K562 (cell line): Measurements from ENCODE around the gene PHKG2. TPM values are rescaled to one million over a fixed set of nuclear protein-coding genes. Genes with fewer than 3 reads are reported as not detected.
A peak's percentile ranks its signal among the peaks of the same experiment; 100 is the strongest.

Source experiments
- CLOCK ChIP-seq: fragments of 250-450 bp; sonication (Bioruptor Pico); IDR thresholded peaks from 2 replicates; pipeline ENCODE4 v1.4.0; 2020; ENCODE audit warnings: mild to moderate bottlenecking, moderate library complexity, borderline replicate concordance
- DDX20 ChIP-seq: fragments of 450-650 bp; IDR thresholded peaks from 2 replicates; pipeline ENCODE4 v1.6.1; 2016; ENCODE audit warnings: missing genetic modification characterization, low read depth, mild to moderate bottlenecking, missing compliant biosample characterization, moderate library complexity
- ELF4 ChIP-seq: fragments of 450-650 bp; formaldehyde crosslinking; IDR thresholded peaks from 2 replicates; pipeline ENCODE4 v1.4.0; 2022; ENCODE audit warnings: missing genetic modification characterization
- FOS ChIP-seq: IDR thresholded peaks from 3 replicates; pipeline ENCODE4 v1.6.1; 2011; ENCODE audit not compliant: insufficient read length; ENCODE audit errors: extremely low read depth
- FOXA3 ChIP-seq, 2 experiments: fragments of 450-650 bp in 1 of 2; sonication (generic) in 1 of 2; formaldehyde crosslinking; IDR thresholded peaks in 1 of 2; conservative IDR thresholded peaks in 1 of 2; 2 replicates each; pipeline versions ENCODE4 v1.4.0 to v1.8.0; 2020 to 2022; ENCODE audit warnings: mild to moderate bottlenecking in 2 of 2, missing genetic modification reagents in 1 of 2
- JUN ChIP-seq, 2 experiments: sonication (generic) in 1 of 2; formaldehyde crosslinking in 1 of 2; IDR thresholded peaks; 2 replicates each; pipeline versions ENCODE4 v1.6.1 to v1.8.0; 2012 to 2022; ENCODE audit warnings: borderline replicate concordance in 2 of 2, mild to moderate bottlenecking in 2 of 2, improper control_type of control experiment in 1 of 2, low read depth in 1 of 2, low read length in 1 of 2, missing genetic modification reagents in 1 of 2
- MEIS2 ChIP-seq: fragments of 450-650 bp; IDR thresholded peaks from 2 replicates; pipeline ENCODE4 v1.6.1; 2014; ENCODE audit warnings: mild to moderate bottlenecking; ENCODE audit not compliant: partially characterized antibody
- MNT ChIP-seq, 2 experiments: fragments of 450-650 bp; conservative IDR thresholded peaks; 2 replicates each; pipeline ENCODE4 v1.6.1; 2017; ENCODE audit warnings: mild to moderate bottlenecking in 2 of 2, moderate library complexity in 2 of 2
- NBN ChIP-seq: fragments of 450-650 bp; IDR thresholded peaks from 2 replicates; pipeline ENCODE4 v1.6.1; 2016; ENCODE audit warnings: low read depth, mild to moderate bottlenecking
- NRF1 ChIP-seq, 2 experiments: fragments of 450-650 bp; IDR thresholded peaks in 1 of 2; conservative IDR thresholded peaks in 1 of 2; 2 replicates each; pipeline ENCODE4 v1.6.1; 2014; ENCODE audit warnings: mild to moderate bottlenecking in 2 of 2
- PHF20 ChIP-seq: fragments of 450-650 bp; IDR thresholded peaks from 2 replicates; pipeline ENCODE4 v1.6.1; 2018; ENCODE audit not compliant: partially characterized antibody
- POLR2AphosphoS2 ChIP-seq: IDR thresholded peaks from 2 replicates; pipeline ENCODE4 v1.6.1; 2012; ENCODE audit warnings: low read length, improper control_type of control experiment
- SIN3B ChIP-seq: fragments of 450-650 bp; IDR thresholded peaks from 2 replicates; pipeline ENCODE4 v1.6.1; 2017; ENCODE audit warnings: low read depth, mild to moderate bottlenecking, moderate library complexity
- SP1 ChIP-seq: sonication (generic); formaldehyde crosslinking; IDR thresholded peaks from 2 replicates; pipeline ENCODE4 v1.8.1; 2022; ENCODE audit warnings: mild to moderate bottlenecking, missing genetic modification reagents
- TAF9B ChIP-seq: fragments of 450-650 bp; IDR thresholded peaks from 2 replicates; pipeline ENCODE4 v1.6.1; 2018; ENCODE audit warnings: mild to moderate bottlenecking; ENCODE audit not compliant: partially characterized antibody
- TCF15 ChIP-seq: fragments of 250-450 bp; sonication (Bioruptor Pico); IDR thresholded peaks from 2 replicates; pipeline ENCODE4 v1.8.0; 2022; ENCODE audit warnings: moderate library complexity, mild to moderate bottlenecking, inconsistent platforms
- TFAM ChIP-seq: fragments of 250-450 bp; sonication (Bioruptor Pico); conservative IDR thresholded peaks from 2 replicates; pipeline ENCODE4 v1.5.0; 2021; ENCODE audit warnings: mild to moderate bottlenecking, moderate library complexity
- TFE3 ChIP-seq: fragments of 450-650 bp; formaldehyde crosslinking; IDR thresholded peaks from 2 replicates; pipeline ENCODE4 v1.4.0; 2020; ENCODE audit warnings: mild to moderate bottlenecking, mixed read lengths
- TRIM28 ChIP-seq: fragments of 450-650 bp; IDR thresholded peaks from 2 replicates; pipeline ENCODE4 v1.6.1; 2017
- ZNF324 ChIP-seq: fragments of 250-450 bp; sonication (Bioruptor Pico); IDR thresholded peaks from 2 replicates; pipeline ENCODE4 v1.4.0; 2020; ENCODE audit warnings: mild to moderate bottlenecking
- ZNF584 ChIP-seq: fragments of 200-800 bp; sonication (Bioruptor generic); IDR thresholded peaks from 2 replicates; pipeline ENCODE4 v1.6.1; 2016; ENCODE audit warnings: low read depth, mild to moderate bottlenecking, missing genetic modification characterization, missing compliant biosample characterization
- polyA plus RNA-seq, 8 experiments: library from polyadenylated mRNA; depleted of rRNA in 4 of 8; stranded (reverse) in 5 of 8; unstranded in 3 of 8; fragments of >200 nt; fragmentation: Nextera tagmentation in 2 of 8; fragmentation: Illumina TruSeq in 1 of 8; extraction: Ambion mirVana in 2 of 8; extraction: Trizol in 1 of 8; gene quantifications; 2 replicates each; pipeline versions ENCODE4 v1.2.1 to v1.2.3, GENCODE V29; 2011 to 2014; ENCODE audit warnings: inconsistent platforms in 1 of 8, missing spikeins in 1 of 8
- total RNA-seq, 7 experiments: library from RNA; depleted of rRNA in 6 of 7; stranded (reverse); fragments of >200 nt in 6 of 7; fragmentation: Illumina TruSeq in 2 of 7; extraction: Trizol in 2 of 7; gene quantifications; 2 replicates each; pipeline versions ENCODE4 v1.2.1 to v1.2.3, GENCODE V29; 2011 to 2021; ENCODE audit warnings: low replicate concordance in 1 of 7

Gene PHKG2
- total and polyA plus RNA-seq, 9 of the 15 experiments (the other 6 are each of a cell fraction or from before 2014, with no cell fraction given), result 5.8 to 54.2 (median 30.7) TPM

GRCh38 chr16:30747799-30748633 is at the start of gene PHKG2 (continued):
- TF ChIP-seq CLOCK (CRISPR knock-in tag) (peak; percentile 85; the same call in 1 of the 2 replicates), FOXA3 (CRISPR knock-in tag; conservative IDR thresholded peaks at IDR 0.05 in 1 of 2, IDR thresholded peaks at IDR 0.05 in 1 of 2) (0 out of 4 replicates have a peak, but pooled peaks of 1 of the 2 experiments have one; percentile 31), SP1 (peak; percentile 72), TFAM (CRISPR knock-in tag) (no peak), TCF15 (no peak), NRF1 (conservative IDR thresholded peaks at IDR 0.05 in 1 of 2, IDR thresholded peaks at IDR 0.05 in 1 of 2) (peak; percentile 90 to 92), JUN (IDR thresholded peaks at IDR 0.05; ENCODE audit: borderline replicate concordance, low read depth, low read length) (0 out of 2 replicates have a peak, but pooled peaks have one; percentile 21), JUN (CRISPR knock-in tag; IDR thresholded peaks at IDR 0.05; ENCODE audit: borderline replicate concordance) (no peak), TFE3 (CRISPR knock-in tag) (peak; percentile 95), TRIM28 (0 out of 2 replicates have a peak, but pooled peaks have one; percentile 32), ELF4 (CRISPR knock-in tag) (peak; percentile 88), TAF9B (peak; percentile 83), FOS (peak; percentile 78), PHF20 (peak; percentile 94), MNT (conservative IDR thresholded peaks at IDR 0.05) (peak; percentile 96 to 97), SIN3B (peak; percentile 23; the same call in 1 of the 2 replicates), ZNF324 (CRISPR knock-in tag) (no peak), DDX20 (tag) (no peak), ZNF584 (no peak), POLR2AphosphoS2 (peak; percentile 55; the same call in 1 of the 2 replicates), MEIS2 (peak; percentile 66), NBN (0 out of 2 replicates have a peak, but pooled peaks have one; percentile 1)
